Breast epithelium (tissue), 3 donors: ENCODE results near the gene SLC5A10.

ENCODE experiments used
- POLR2A ChIP-seq: fragments of 450-650 bp; IDR thresholded peaks from one replicate; pipeline ENCODE4 v1.6.1; 2016; ENCODE audit warnings: antibody characterized with exemption, mild to moderate bottlenecking, moderate library complexity
- TF ChIP-seq, protein P1 (sequence below), 3 donors: fragments of 450-650 bp; IDR thresholded peaks; one replicate each; pipeline ENCODE4 v1.5.1; 2016 to 2017; ENCODE audit warnings: antibody characterized with exemption in 3 of 3, mild to moderate bottlenecking in 3 of 3, moderate library complexity in 3 of 3

DNA sequence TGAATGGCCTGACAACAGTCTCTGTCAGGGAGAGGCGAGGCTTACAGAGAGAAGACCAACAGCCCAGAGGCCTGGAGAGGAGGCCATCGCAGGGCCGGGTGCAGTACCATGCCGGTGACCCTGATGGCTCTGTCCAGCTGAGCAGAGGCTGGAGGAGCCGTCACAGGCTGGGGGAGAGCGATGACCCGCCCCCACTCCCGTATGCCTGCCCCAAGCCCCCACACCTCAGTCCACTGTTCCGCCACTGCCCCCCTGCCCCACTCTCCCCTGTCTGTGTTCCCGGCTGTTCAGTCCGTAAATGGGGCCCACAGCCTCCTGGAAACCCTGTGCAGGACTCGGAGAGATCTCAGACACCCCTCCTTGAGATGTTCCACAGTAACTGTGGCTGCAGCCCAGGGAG lies 65.4 kb downstream of the SLC5A10 start:
- TF ChIP-seq, protein P1, sequence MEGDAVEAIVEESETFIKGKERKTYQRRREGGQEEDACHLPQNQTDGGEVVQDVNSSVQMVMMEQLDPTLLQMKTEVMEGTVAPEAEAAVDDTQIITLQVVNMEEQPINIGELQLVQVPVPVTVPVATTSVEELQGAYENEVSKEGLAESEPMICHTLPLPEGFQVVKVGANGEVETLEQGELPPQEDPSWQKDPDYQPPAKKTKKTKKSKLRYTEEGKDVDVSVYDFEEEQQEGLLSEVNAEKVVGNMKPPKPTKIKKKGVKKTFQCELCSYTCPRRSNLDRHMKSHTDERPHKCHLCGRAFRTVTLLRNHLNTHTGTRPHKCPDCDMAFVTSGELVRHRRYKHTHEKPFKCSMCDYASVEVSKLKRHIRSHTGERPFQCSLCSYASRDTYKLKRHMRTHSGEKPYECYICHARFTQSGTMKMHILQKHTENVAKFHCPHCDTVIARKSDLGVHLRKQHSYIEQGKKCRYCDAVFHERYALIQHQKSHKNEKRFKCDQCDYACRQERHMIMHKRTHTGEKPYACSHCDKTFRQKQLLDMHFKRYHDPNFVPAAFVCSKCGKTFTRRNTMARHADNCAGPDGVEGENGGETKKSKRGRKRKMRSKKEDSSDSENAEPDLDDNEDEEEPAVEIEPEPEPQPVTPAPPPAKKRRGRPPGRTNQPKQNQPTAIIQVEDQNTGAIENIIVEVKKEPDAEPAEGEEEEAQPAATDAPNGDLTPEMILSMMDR (IDR thresholded peaks at IDR 0.05): no peak
- TF ChIP-seq POLR2A: no peak
